Measurements from ENCODE around the gene DBF4B.

Gene DBF4B

GRCh38 chr17:44765965-44766364 lies 57.5 kb downstream of the DBF4B start:
- DNase-seq (ENCODE audit: extremely low spot score) = no peak
- ChIA-PET CTCF (interaction anchor here (2.1 kb wide), 1 partner anchor 13 kb away, joined by 7 read pairs; no protein-coding TSS in a partner anchor), POLR2A (interaction anchor here (0.6 kb wide), 2 partner anchors 11 to 33 kb away, joined by 4 read pairs; no protein-coding TSS in a partner anchor)
- no peak for TF ChIP-seq CTCF (IDR thresholded peaks at IDR 0.05; ENCODE audit: control extremely low read depth, extremely low read depth, low read depth, missing control alignments)

GRCh38 chr17:44766409-44767038 lies 58.1 kb downstream of the DBF4B start:
- DNase-seq (ENCODE audit: extremely low spot score) = no peak
- POLR2A ChIA-PET = interaction anchor here (0.6 kb wide), 1 partner anchor 11 kb away, joined by 4 read pairs; no protein-coding TSS in a partner anchor
- CTCF ChIA-PET = interaction anchor here (2.1 kb wide), 1 partner anchor 12 kb away, joined by 7 read pairs; no protein-coding TSS in a partner anchor
- no peak for TF ChIP-seq CTCF (IDR thresholded peaks at IDR 0.05; ENCODE audit: control extremely low read depth, extremely low read depth, low read depth, missing control alignments)

- DNase-seq (ENCODE audit: extremely low spot score) = peak; percentile 54
- ChIA-PET POLR2A (no interaction called here), CTCF (interaction anchor here (1.1 kb wide), 2 partner anchors 11 to 12 kb away, joined by 3 read pairs; no protein-coding TSS in a partner anchor)
- no peak for TF ChIP-seq CTCF (IDR thresholded peaks at IDR 0.05; ENCODE audit: control extremely low read depth, extremely low read depth, low read depth, missing control alignments)
These were observed 59.0 kb downstream of the DBF4B start for GRCh38 chr17:44767493-44767892.

- POLR2A ChIA-PET = no interaction called here
- no peak for TF ChIP-seq CTCF (IDR thresholded peaks at IDR 0.05; ENCODE audit: control extremely low read depth, extremely low read depth, low read depth, missing control alignments)
- no peak for DNase-seq (ENCODE audit: extremely low spot score)
- CTCF ChIA-PET = interaction anchor here (1.0 kb wide), 1 partner anchor 8 kb away, joined by 3 read pairs; no protein-coding TSS in a partner anchor
These were observed 60.2 kb downstream of the DBF4B start for GRCh38 chr17:44768505-44769142.

GRCh38 chr17:44769230-44769629 lies 60.8 kb downstream of the DBF4B start:
- DNase-seq (ENCODE audit: extremely low spot score) = no peak
- POLR2A ChIA-PET = no interaction called here
- no peak for TF ChIP-seq CTCF (IDR thresholded peaks at IDR 0.05; ENCODE audit: control extremely low read depth, extremely low read depth, low read depth, missing control alignments)
- CTCF ChIA-PET = interaction anchor here (1.0 kb wide), 1 partner anchor 8 kb away, joined by 3 read pairs; no protein-coding TSS in a partner anchor

GRCh38 chr17:44769647-44770084 lies 61.2 kb downstream of the DBF4B start:
- TF ChIP-seq CTCF (IDR thresholded peaks at IDR 0.05; ENCODE audit: control extremely low read depth, extremely low read depth, low read depth, missing control alignments) = no peak
- ChIA-PET CTCF (interaction anchor here (1.0 to 17.1 kb wide), 4 partner anchors 9 to 93 kb away, joined by 3 to 454 read pairs (median 4); no protein-coding TSS in a partner anchor), POLR2A (no interaction called here)
- no peak for DNase-seq (ENCODE audit: extremely low spot score)
